Duodenal mucosa (tissue), 2 donors: ENCODE results near the gene EEIG1.
A peak's percentile ranks its signal among the peaks of the same experiment; 100 is the strongest.

Experiments used
- H3K27ac ChIP-seq: one replicate; pipeline ENCODE4 v1.7.0; 2013; ENCODE audit warnings: low read depth, low read length
- H3K27me3 ChIP-seq, 2 donors: one replicate each; pipeline ENCODE4 v1.7.0; 2013; ENCODE audit warnings: low read length in 2 of 2, control low read depth in 1 of 2; ENCODE audit not compliant: insufficient read depth in 2 of 2, control insufficient read depth in 1 of 2
- H3K36me3 ChIP-seq, 2 donors: one replicate each; pipeline ENCODE4 v1.7.0; 2013; ENCODE audit warnings: low read length in 2 of 2, control low read depth in 1 of 2; ENCODE audit not compliant: insufficient read depth in 2 of 2, control insufficient read depth in 1 of 2
- H3K4me1 ChIP-seq, 2 donors: one replicate each; pipeline ENCODE4 v1.7.0; 2013; ENCODE audit warnings: low read length in 2 of 2, control low read depth in 1 of 2; ENCODE audit not compliant: insufficient read depth in 2 of 2, control insufficient read depth in 1 of 2
- H3K4me3 ChIP-seq, 2 donors: one replicate each; pipeline ENCODE4 v1.7.0; 2013; ENCODE audit warnings: low read length in 2 of 2, low read depth in 1 of 2
- H3K9ac ChIP-seq, 2 donors: one replicate each; pipeline ENCODE4 v1.7.0; 2013; ENCODE audit warnings: low read length in 2 of 2, low read depth in 1 of 2
- H3K9me3 ChIP-seq, 2 donors: one replicate each; pipeline ENCODE4 v1.7.0; 2013; ENCODE audit warnings: low read length in 2 of 2, control low read depth in 1 of 2; ENCODE audit not compliant: control insufficient read depth in 1 of 2

EEIG1 gene

DNA sequence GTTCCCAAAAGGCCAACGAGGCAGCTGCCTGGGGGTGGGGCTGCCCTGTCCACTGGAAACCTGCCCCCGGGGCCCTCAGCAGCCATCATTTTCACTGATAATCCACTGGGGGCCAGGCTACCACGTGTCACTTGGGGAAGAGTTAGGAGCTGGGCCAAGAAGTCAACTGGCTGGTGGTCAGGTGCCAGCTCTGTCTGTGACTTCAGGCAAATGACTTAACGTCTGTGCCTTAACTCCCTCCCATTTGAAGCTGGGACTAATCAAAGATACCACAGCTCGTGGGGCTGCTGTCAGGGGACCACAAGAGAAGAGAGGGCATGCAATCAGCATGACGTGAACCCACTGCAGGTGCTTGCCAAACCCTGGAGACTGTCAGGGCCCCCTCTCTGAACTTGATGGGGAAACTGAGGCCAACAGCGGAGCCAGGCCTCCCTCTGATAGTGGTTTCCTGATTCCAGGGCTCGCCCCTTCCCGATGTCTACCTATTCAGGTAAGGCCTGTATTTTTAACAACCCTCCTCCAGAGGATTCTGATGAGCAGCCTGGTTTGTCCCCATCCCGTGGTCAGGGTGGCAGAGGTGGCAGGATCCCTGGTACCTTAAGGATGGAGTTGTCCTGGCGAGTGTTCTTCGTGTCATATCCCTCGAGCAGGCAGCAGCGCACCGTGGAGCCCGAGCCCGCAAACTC, 30.8 kb downstream of the EEIG1 start:
- Histone ChIP-seq H3K4me1 (peaks cover 34 to 44% of the 10 kb centered on the region in 2 donors), H3K9me3 (no peaks in the 10 kb centered on the region), H3K4me3 (no peak overlapping the region), H3K27ac (peak overlapping the region; percentile 1), H3K27me3 (no peaks in the 10 kb centered on the region), H3K36me3 (peaks cover 13 to 55% of the 10 kb centered on the region in 2 donors), H3K9ac (no peak overlapping the region)

DNA sequence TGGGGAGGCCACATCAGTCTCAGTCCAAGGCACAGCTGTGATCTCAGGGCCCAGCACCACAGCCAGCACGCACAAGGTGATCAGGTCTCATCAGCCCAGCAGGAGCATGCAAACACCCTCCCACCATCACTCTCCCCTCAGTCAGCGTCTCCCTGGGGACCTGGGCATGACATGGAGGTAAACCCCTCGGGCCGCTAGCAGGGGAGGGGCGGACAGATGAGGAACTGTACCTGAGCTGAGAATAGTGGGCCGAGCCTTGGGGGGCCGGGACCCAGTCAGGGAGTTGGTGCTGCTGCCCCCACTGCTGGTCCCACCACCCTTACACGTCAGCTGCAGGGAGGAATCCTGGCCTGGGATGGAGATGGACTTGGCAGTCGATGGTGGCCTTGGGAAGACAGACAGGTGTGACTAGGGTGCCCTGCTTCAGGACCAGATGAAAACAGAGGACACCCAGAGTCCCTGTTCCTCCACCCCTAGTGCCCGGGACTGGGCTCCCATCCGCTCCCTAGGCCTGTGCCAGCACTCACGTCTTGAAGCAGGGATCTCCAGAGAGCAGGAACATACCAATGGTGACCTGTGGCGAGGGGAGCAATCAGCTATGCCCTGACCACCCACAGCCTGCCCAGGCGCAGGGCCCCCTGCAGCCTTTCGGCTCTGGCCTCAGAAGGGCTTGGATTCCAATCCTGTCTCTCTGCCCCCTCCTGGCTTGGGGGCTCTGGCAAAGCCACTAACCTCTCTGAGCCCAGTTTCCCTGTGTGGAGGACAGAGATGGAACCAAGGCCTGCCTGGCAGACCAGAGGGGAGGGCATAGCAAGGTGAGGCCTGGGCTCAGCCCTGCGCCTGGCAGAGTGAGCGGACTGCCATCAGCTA, 32.7 kb downstream of the EEIG1 start:
- no peak overlapping the region for H3K27ac ChIP-seq
- H3K27me3 ChIP-seq, result no peaks in the 10 kb centered on the region
- H3K9me3 ChIP-seq, result no peaks in the 10 kb centered on the region
- no peak overlapping the region for H3K4me3 ChIP-seq
- peaks cover 27 to 71% of the 10 kb centered on the region in 2 donors for H3K36me3 ChIP-seq
- no peak overlapping the region for H3K9ac ChIP-seq
- H3K4me1 ChIP-seq, result peaks cover 23 to 35% of the 10 kb centered on the region in 2 donors

- peaks cover 41 to 78% of the 10 kb centered on the region in 2 donors for H3K36me3 ChIP-seq
- H3K4me3 ChIP-seq, result no peak overlapping the region
- no peak overlapping the region for H3K9ac ChIP-seq
- H3K4me1 ChIP-seq, result peaks cover 30 to 37% of the 10 kb centered on the region in 2 donors
- H3K27ac ChIP-seq, result no peak overlapping the region
- H3K27me3 ChIP-seq, result no peaks in the 10 kb centered on the region
- no peaks in the 10 kb centered on the region for H3K9me3 ChIP-seq
Observed at GRCh38 chr9:127946728-127947127, 34.1 kb downstream of the EEIG1 start.

DNA sequence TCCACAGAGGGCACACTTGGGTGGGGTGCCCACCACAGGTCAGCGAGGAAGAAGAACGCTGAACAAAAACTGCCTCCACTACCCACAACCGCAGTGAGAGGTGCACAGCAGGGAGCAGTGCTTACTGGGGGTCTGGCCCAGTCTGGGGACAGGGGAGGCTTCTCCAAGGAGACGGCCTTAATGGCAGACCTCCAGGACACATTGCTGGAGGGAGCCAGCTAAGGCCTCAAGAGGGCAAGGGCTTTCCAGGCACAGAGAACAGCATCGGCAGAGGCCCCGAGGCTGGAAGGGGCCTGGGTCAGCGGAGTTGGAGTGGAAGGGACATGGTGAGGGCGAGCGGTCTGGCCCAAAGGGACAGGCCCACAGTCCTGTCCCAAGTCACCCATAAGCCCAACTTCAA, 34.8 kb downstream of the EEIG1 start:
- H3K9ac ChIP-seq, result no peak overlapping the region
- H3K27me3 ChIP-seq, result no peaks in the 10 kb centered on the region
- H3K4me1 ChIP-seq, result peaks cover 25 to 35% of the 10 kb centered on the region in 2 donors
- peaks cover 45 to 80% of the 10 kb centered on the region in 2 donors for H3K36me3 ChIP-seq
- H3K9me3 ChIP-seq, result no peaks in the 10 kb centered on the region
- H3K4me3 ChIP-seq, result no peak overlapping the region
- no peak overlapping the region for H3K27ac ChIP-seq

DNA sequence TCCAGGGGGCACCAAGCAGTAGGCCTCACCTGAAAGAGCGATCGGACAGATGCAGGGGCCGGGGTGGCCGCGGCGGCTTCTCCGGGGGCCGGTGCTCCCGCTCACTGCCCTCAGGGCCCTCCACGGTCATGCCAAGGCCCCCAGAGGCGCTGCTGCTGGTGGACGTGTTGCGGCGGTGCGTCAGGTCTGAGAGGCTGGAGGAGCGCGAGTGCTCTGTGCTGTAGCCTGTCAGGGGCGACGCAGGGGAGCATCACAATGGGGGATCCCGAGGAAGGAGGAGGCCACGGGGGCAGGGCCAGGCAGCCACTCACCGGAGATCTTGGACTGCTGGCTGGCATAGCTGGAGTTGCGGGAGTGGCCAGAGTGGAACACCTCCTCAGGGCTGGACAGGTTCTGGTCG, 35.5 kb downstream of the EEIG1 start:
- H3K9ac ChIP-seq, result no peak overlapping the region
- no peaks in the 10 kb centered on the region for H3K27me3 ChIP-seq
- no peak overlapping the region for H3K27ac ChIP-seq
- no peaks in the 10 kb centered on the region for H3K9me3 ChIP-seq
- H3K36me3 ChIP-seq, result peaks cover 46 to 80% of the 10 kb centered on the region in 2 donors
- peaks cover 23 to 33% of the 10 kb centered on the region in 2 donors for H3K4me1 ChIP-seq
- H3K4me3 ChIP-seq, result no peak overlapping the region

DNA sequence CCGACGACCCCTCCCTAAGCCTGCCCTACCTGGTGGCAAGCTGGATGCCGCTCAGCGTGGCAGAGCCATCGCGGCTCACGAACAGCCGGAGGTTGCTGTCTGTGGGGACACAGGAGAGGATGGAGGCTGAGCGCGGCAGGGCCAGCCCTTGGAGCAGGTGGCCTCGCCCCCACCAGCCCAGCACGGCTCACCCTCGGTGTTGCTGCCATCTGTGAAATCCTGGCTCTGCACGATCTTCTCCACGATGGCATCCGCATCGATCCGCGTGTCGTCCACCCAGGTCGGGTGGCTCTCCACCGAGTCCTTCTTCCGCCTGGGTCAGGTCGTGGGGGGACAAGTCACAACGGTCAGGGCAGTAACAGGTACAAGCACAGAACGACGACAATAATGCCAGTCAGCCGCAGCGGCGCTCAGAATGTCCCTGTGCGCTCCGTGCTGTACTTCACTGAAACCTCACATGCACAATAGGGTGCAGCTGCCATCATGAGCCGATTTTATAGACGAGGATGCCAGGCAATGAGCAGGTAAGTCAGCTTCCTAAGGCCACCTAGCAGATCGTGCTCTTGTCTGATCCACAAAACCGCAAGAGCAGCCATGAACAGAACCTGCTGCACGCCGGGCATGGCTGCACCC, 36.1 kb downstream of the EEIG1 start:
- no peak overlapping the region for H3K27ac ChIP-seq
- no peak overlapping the region for H3K4me3 ChIP-seq
- no peaks in the 10 kb centered on the region for H3K27me3 ChIP-seq
- H3K36me3 ChIP-seq, result peaks cover 46 to 78% of the 10 kb centered on the region in 2 donors
- H3K9me3 ChIP-seq, result no peaks in the 10 kb centered on the region
- peaks cover 19 to 29% of the 10 kb centered on the region in 2 donors for H3K4me1 ChIP-seq
- no peak overlapping the region for H3K9ac ChIP-seq

- Histone ChIP-seq H3K4me3 (no peak overlapping the region), H3K9ac (no peak overlapping the region), H3K9me3 (no peaks in the 10 kb centered on the region), H3K27me3 (no peaks in the 10 kb centered on the region), H3K4me1 (peaks cover 19 to 24% of the 10 kb centered on the region in 2 donors), H3K36me3 (peaks cover 46 to 71% of the 10 kb centered on the region in 2 donors), H3K27ac (no peak overlapping the region)
Observed at GRCh38 chr9:127943731-127944144, 37.1 kb downstream of the EEIG1 start.

GRCh38 chr9:127943011-127943662, 37.7 kb downstream of the EEIG1 start:
- no peaks in the 10 kb centered on the region for H3K9me3 ChIP-seq
- H3K27ac ChIP-seq, result no peak overlapping the region
- H3K9ac ChIP-seq, result no peak overlapping the region
- no peaks in the 10 kb centered on the region for H3K27me3 ChIP-seq
- peaks cover 46 to 65% of the 10 kb centered on the region in 2 donors for H3K36me3 ChIP-seq
- H3K4me1 ChIP-seq, result peaks cover 19 to 30% of the 10 kb centered on the region in 2 donors
- no peak overlapping the region for H3K4me3 ChIP-seq

DNA sequence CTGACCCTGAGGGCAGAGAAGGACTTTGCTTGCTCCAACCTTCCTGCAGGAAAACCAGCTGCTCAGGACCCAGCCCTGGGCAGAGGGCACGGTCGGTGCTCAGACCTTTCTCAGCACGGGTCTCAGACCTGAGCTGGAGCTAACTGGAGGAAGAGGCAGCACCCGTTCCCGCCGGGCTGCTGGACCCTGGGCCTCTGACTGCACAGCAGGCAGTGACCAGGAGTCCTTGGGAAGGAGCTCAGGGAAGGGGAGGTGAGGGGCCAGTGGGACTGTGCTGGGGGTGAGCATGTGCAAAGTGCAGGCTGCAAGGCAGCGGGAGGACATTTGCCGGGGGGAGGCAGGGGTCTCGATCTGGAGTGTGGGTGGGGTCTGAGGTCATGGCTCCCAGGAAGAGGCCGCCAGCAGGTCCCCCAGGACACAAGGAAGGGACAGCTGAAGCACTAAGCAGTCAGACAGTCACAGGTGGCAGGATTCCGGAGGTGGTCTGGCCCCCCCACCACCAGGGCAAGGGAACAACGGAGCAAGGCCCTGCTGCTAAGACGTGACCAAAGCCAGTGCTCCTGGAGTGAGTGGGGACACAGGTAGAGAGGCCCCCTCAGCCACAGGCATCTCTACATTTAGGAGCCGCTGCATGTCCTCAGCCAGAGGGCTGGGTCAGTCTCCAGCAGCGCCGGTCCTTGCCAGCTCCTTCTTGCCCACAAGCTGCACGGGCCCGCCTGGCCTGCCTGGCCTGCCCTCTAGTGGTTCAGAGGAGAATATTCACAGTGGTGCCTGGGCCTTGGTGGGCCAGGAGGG, 38.4 kb downstream of the EEIG1 start:
- H3K27me3 ChIP-seq, result no peaks in the 10 kb centered on the region
- peak overlapping the region in 1 of 2 donors; percentile 25 for H3K9ac ChIP-seq
- H3K4me1 ChIP-seq, result peaks cover 19 to 35% of the 10 kb centered on the region in 2 donors
- no peak overlapping the region for H3K27ac ChIP-seq
- no peak overlapping the region for H3K4me3 ChIP-seq
- H3K36me3 ChIP-seq, result peaks cover 42 to 58% of the 10 kb centered on the region in 2 donors
- H3K9me3 ChIP-seq, result no peaks in the 10 kb centered on the region
